Measurements from ENCODE around the gene DDX42. TPM values are rescaled to one million over a fixed set of nuclear protein-coding genes. Genes with fewer than 3 reads are reported as not detected.

DDX42 gene
- total and polyA plus RNA-seq, 2 donors (not counting 1 experiment from before 2014, with no cell fraction given), result 61.6 to 170 TPM

GRCh38 chr17:63832455-63832854 is 58.5 kb downstream of the DDX42 start:
- ChIA-PET CTCF (interaction anchor here (1.1 to 1.4 kb wide), 3 partner anchors 8 to 134 kb away, joined by 3 to 6 read pairs (median 3); no protein-coding TSS in a partner anchor), POLR2A (interaction anchor here (0.8 kb wide), 1 partner anchor 11 kb away, joined by 5 read pairs; no protein-coding TSS in a partner anchor)
- Histone ChIP-seq H3K36me3 (replicated peaks in 1 of 2; ENCODE audit: control extremely low read depth in 1 of 2, control insufficient read depth in 1 of 2, extremely low read depth in 1 of 2, insufficient read depth in 2 of 2, low read length in 1 of 2) (peaks cover 2 to 85% of the 10 kb centered on the region in 2 experiments), H3K27me3 (replicated peaks in 1 of 4; ENCODE audit: control extremely low read depth in 1 of 4, control insufficient read depth in 3 of 4, insufficient read depth in 4 of 4, low read length in 3 of 4) (no peaks in the 10 kb centered on the region), H3K79me2 (ENCODE audit: control insufficient read depth, insufficient read depth, low read length) (peaks cover 41% of the 10 kb centered on the region), H3K4me1 (ENCODE audit: control insufficient read depth in 2 of 2, insufficient read depth in 2 of 2, low read length in 2 of 2) (peaks cover 23 to 35% of the 10 kb centered on the region in 2 donors), H3K9ac (ENCODE audit: low read length) (no peak overlapping the region), H3K27ac (ENCODE audit: low read length in 2 of 2) (no peak overlapping the region), H3K4me2 (replicated peaks; ENCODE audit: low read depth, low read length, poor library complexity, severe bottlenecking) (no peak overlapping the region), H4K20me1 (ENCODE audit: control insufficient read depth, insufficient read depth, low read length, poor library complexity, severe bottlenecking) (peaks cover 29% of the 10 kb centered on the region), H2AFZ (ENCODE audit: insufficient read depth, low read depth, low read length, poor library complexity, severe bottlenecking) (no peak overlapping the region), H3K9me3 (ENCODE audit: control extremely low read depth in 1 of 3, control insufficient read depth in 2 of 3, insufficient read depth in 1 of 3, low read length in 2 of 3) (no peaks in the 10 kb centered on the region), H3K4me3 (ENCODE audit: control extremely low read depth in 1 of 5, extremely low read depth in 1 of 5, insufficient read depth in 1 of 5, low read depth in 2 of 5, low read length in 4 of 5) (no peak overlapping the region)
- Mint-ChIP-seq H3K27ac (peak overlapping the region; percentile 41), H3K4me3 (no peak overlapping the region), H3K9me3 (ENCODE audit: insufficient read depth) (no peaks in the 10 kb centered on the region), H3K27me3 (no peaks in the 10 kb centered on the region), H3K4me1 (peaks cover 48% of the 10 kb centered on the region)
- DNase-seq, result no peak
- no peak for ATAC-seq (ENCODE audit: low read depth)
- WGBS (ENCODE audit: insufficient coverage), result 100% methylated on average over 2 of the region's 2 CpGs
- TF ChIP-seq CTCF (IDR thresholded peaks at IDR 0.05), result no peak
- TF ChIP-seq EZH2 (IDR thresholded peaks at IDR 0.05; ENCODE audit: borderline replicate concordance, insufficient read depth, low read depth, low read length, poor library complexity, severe bottlenecking), result no peak
- intact Hi-C loops (cut with micrococcal nuclease), result no loop called here

GRCh38 chr17:63833026-63833740 is 59.2 kb downstream of the DDX42 start:
- Mint-ChIP-seq H3K27ac (no peak overlapping the region), H3K27me3 (no peaks in the 10 kb centered on the region)

More at GRCh38 chr17:63833026-63833740, 59.2 kb downstream of the DDX42 start:
- DNase-seq, result no peak
- H3K4me1 ChIP-seq (ENCODE audit: control insufficient read depth in 2 of 2, insufficient read depth in 2 of 2, low read length in 2 of 2), result peaks cover 19 to 32% of the 10 kb centered on the region in 2 donors
- H3K36me3 ChIP-seq (replicated peaks in 1 of 2; ENCODE audit: control extremely low read depth in 1 of 2, control insufficient read depth in 1 of 2, extremely low read depth in 1 of 2, insufficient read depth in 2 of 2, low read length in 1 of 2), result peaks cover 2 to 87% of the 10 kb centered on the region in 2 experiments
- no peak overlapping the region for H3K4me2 ChIP-seq (replicated peaks; ENCODE audit: low read depth, low read length, poor library complexity, severe bottlenecking)
- no peak overlapping the region for H3K4me3 ChIP-seq (ENCODE audit: control extremely low read depth in 1 of 5, extremely low read depth in 1 of 5, insufficient read depth in 1 of 5, low read depth in 2 of 5, low read length in 4 of 5)
- H3K4me1 Mint-ChIP-seq, result peaks cover 44% of the 10 kb centered on the region
- H3K4me3 Mint-ChIP-seq, result no peak overlapping the region
- WGBS (ENCODE audit: insufficient coverage), result 98% methylated on average over 13 of the region's 14 CpGs
- H3K9me3 Mint-ChIP-seq (ENCODE audit: insufficient read depth), result no peaks in the 10 kb centered on the region
- no peaks in the 10 kb centered on the region for H3K27me3 ChIP-seq (replicated peaks in 1 of 4; ENCODE audit: control extremely low read depth in 1 of 4, control insufficient read depth in 3 of 4, insufficient read depth in 4 of 4, low read length in 3 of 4)
- H3K27ac ChIP-seq (ENCODE audit: low read length in 2 of 2), result no peak overlapping the region
- intact Hi-C loops (cut with micrococcal nuclease), result no loop called here
- peaks cover 32% of the 10 kb centered on the region for H4K20me1 ChIP-seq (ENCODE audit: control insufficient read depth, insufficient read depth, low read length, poor library complexity, severe bottlenecking)
- ChIA-PET POLR2A (interaction anchor here (0.8 kb wide), 1 partner anchor 10 kb away, joined by 5 read pairs; no protein-coding TSS in a partner anchor), CTCF (interaction anchor here (0.6 to 2.9 kb wide), 7 partner anchors 10 to 221 kb away, joined by 3 to 14 read pairs (median 5); no protein-coding TSS in a partner anchor)
- peaks cover 42% of the 10 kb centered on the region for H3K79me2 ChIP-seq (ENCODE audit: control insufficient read depth, insufficient read depth, low read length)
- ATAC-seq (ENCODE audit: low read depth), result no peak
- TF ChIP-seq CTCF (IDR thresholded peaks at IDR 0.05), result no peak
- TF ChIP-seq EZH2 (IDR thresholded peaks at IDR 0.05; ENCODE audit: borderline replicate concordance, insufficient read depth, low read depth, low read length, poor library complexity, severe bottlenecking), result no peak
- no peak overlapping the region for H2AFZ ChIP-seq (ENCODE audit: insufficient read depth, low read depth, low read length, poor library complexity, severe bottlenecking)
- no peaks in the 10 kb centered on the region for H3K9me3 ChIP-seq (ENCODE audit: control extremely low read depth in 1 of 3, control insufficient read depth in 2 of 3, insufficient read depth in 1 of 3, low read length in 2 of 3)
- H3K9ac ChIP-seq (ENCODE audit: low read length), result no peak overlapping the region
